HFF-Myc (cell line): ENCODE data around the gene NCK2.

ENCODE experiments used
- DNase-seq: peaks from one replicate; pipeline ENCODE4 v3.0.0-alpha.2; 2011; ENCODE audit warnings: low read depth; ENCODE audit errors: extremely low read depth
- H3K4me3 ChIP-seq: replicated peaks from 2 replicates; pipeline ENCODE4 v1.5.1; 2011; ENCODE audit warnings: low read depth, mild to moderate bottlenecking, control low read depth, low read length
- CTCF ChIP-seq: IDR thresholded peaks from 2 replicates; pipeline ENCODE4 v1.5.1; 2012; ENCODE audit warnings: mild to moderate bottlenecking, low read depth, low read length, control low read depth; ENCODE audit errors: missing control alignments

Gene NCK2

DNA sequence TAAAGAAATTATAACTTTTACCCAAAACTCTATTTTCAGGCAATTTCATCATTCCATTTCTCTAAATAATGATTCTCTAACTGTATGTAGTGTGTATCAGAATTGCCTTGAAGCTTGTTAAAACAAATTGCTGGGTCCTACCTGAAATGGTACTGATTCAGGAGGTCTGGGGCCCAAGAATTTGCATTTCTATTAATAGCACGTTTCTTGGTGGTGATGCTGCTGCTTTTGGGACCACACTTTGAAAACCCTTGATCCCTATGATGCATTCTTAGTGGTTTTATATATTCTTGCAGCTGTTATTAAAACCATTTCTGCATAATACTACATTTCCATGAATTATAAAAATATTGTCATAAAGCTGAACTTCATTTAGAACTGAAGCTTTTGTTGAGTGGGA lies 140.7 kb downstream of the NCK2 start:
- DNase-seq, result no peak
- no peak overlapping the region for H3K4me3 ChIP-seq
- TF ChIP-seq CTCF, result no peak

DNA sequence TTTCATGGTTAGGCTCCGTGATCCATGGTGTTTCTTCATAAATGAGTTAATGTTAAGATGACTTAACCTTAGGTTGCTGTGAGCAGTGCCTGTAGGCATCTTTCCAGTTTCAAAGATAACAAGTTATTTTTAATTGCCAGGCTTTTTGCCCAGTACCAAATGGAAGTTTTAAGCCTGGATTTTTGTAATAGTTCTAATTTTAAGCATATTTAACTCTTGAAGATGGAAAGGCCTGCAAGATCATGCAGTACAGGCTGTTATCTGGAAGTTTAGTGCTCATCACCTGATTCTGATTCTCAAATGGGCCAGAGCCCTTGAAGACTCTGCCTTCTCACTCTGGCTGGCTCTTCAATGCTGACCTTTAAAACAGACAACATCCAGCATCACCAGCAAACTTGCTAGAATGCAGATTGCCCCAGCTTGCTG lies 141.3 kb downstream of the NCK2 start:
- no peak for DNase-seq
- no peak for TF ChIP-seq CTCF

GRCh38 chr2:105886687-105887086 lies 142.0 kb downstream of the NCK2 start:
- TF ChIP-seq CTCF, result no peak
- DNase-seq, result no peak
- H3K4me3 ChIP-seq, result no peak overlapping the region

More for the DNA sequence above, 141.3 kb downstream of the NCK2 start:
- no peak overlapping the region for H3K4me3 ChIP-seq

DNA sequence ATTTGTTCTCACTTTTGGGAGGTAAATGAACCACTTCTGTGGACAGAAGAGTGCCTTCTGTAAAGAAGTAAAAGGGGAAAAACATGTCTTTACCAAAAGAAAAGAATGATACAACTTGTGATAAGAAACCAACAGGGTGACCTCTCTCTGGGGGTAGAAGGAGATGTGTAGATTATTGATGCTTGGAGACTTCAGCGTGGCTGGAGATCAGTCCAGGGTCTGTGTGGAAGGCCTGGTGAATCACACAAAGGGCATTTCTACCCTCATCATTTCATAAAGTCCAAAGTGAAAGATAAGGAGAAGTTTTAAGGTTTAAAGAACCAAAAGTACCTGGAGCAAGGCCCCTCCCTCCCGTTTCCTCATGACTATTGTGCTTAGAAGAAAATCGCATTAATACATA lies 142.5 kb downstream of the NCK2 start:
- H3K4me3 ChIP-seq, result no peak overlapping the region
- DNase-seq, result no peak
- TF ChIP-seq CTCF, result no peak

DNA sequence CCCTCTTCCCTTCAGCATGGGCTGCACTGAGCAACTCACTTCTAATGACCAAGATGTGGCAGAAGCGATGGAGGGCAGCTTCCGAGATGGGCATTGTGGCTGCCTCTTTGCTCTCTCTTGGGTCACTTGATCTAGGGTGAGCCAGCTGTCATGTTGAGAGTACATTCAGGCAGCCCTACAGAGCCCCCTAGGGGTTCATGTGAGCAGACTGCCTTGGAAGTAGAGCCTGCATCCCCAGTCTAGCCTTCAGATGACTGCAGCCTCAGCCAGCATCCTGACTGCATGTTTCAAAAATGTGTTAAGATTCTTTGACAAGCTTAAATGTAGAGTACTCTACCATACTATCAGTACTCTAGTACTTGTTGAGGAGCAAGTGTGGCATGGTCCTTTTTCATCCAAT lies 143.9 kb downstream of the NCK2 start:
- no peak overlapping the region for H3K4me3 ChIP-seq
- no peak for TF ChIP-seq CTCF
- DNase-seq, result no peak

GRCh38 chr2:105889046-105889445 lies 144.3 kb downstream of the NCK2 start:
- DNase-seq, result no peak
- TF ChIP-seq CTCF, result no peak
- H3K4me3 ChIP-seq, result no peak overlapping the region

- TF ChIP-seq CTCF, result no peak
- H3K4me3 ChIP-seq, result no peak overlapping the region
- DNase-seq, result no peak
These were observed 145.4 kb downstream of the NCK2 start for GRCh38 chr2:105890111-105890510.
